Measurements from ENCODE around the gene RBM5. TPM values are rescaled to one million over a fixed set of nuclear protein-coding genes. Genes with fewer than 3 reads are reported as not detected.
A peak's percentile ranks its signal among the peaks of the same experiment; 100 is the strongest.

The RBM5 gene
- polyA plus RNA-seq, 2 of the 4 experiments (the other 2 are of a cell fraction), result 78.9 to 123 TPM

DNA sequence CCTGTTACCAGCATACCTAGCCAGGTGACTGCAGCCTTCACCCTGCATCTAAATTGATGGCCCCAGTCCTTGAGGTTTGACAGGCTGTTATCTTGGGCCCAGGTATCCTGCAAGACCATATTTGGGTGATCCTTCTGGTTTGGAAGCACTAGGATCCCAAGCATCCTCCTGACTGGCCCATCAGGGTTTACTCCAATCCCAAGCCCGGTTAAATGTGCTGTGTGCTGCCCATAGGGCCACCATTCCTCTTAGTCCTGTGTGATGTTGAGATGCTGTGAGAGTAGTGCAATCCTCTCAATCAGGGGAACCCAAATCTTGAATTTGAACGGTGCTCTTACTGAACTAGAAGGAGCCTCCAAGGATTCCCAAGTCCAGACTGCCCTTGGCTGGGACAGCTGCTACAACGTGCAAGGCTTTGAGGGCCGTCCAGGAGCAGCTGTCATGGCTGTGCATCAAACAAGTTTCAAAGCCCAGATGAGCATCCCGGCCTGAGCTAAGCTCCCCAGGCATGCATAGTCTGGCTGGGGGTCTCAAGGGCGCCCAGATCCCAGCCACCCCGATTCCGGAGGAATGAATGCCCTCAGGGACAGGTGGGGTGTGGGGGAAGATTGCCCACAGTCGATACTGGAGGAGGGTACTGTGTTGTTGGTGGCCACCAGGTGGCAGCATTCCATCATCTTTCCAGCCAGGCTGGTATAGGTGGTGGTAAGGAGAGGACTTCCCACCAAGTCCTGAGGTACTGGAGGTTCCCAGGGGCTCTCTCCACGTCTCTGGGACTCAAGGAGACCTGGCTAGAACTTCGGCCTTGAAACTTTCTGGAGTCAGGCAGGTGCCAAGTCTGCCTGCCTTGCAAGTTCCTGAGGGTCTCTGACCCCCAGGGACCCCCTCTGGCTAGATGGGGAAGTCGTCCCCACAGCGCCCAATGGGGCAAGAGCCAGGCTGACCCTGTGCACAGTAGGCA is 32.6 kb downstream of the RBM5 start:
- no peak overlapping the region for H3K27ac ChIP-seq
- POLR2A ChIA-PET, result no interaction called here
- CTCF ChIA-PET, result interaction anchor here (0.6 to 8.0 kb wide), 26 partner anchors 9 to 149 kb away, joined by 3 to 240 read pairs (median 6); partner anchors contain the start of genes GNAT1 and SLC38A3

DNA sequence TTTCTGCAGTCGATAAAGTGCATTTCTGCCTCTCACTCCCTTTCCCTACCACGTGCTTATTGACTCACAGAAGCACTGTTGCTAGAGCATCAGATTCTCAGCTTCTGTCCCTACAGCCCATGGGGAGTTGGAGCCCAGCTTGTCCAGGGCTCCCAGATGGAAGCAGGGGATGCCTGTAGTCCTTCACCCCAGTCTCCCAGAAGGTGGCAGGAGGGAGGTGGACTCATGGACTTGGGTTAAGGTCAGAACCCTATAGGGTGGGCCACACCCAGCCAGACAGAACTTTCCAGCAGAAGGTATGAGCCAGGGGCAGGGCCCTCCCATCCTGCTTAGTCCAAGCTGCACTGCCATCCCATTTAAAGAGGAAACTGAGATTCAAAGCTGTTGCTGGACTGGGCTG is 33.4 kb downstream of the RBM5 start:
- DNase-seq (ENCODE audit: low read depth in 1 of 2, low spot score in 1 of 2), result no peak
- Histone ChIP-seq H3K4me2 (no peak overlapping the region), H3K27ac (no peak overlapping the region), H3K9me3 (no peaks in the 10 kb centered on the region), H3K4me1 (peaks cover 22% of the 10 kb centered on the region), H3K4me3 (no peak overlapping the region)
- 67% methylated on average over 2 of the region's 2 CpGs for WGBS (ENCODE audit: missing lambda C conversion rate)
- FAIRE-seq, result no peak
- TF ChIP-seq, protein P1, sequence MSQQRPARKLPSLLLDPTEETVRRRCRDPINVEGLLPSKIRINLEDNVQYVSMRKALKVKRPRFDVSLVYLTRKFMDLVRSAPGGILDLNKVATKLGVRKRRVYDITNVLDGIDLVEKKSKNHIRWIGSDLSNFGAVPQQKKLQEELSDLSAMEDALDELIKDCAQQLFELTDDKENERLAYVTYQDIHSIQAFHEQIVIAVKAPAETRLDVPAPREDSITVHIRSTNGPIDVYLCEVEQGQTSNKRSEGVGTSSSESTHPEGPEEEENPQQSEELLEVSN (IDR thresholded peaks at IDR 0.05; ENCODE audit: borderline replicate concordance, low read depth), result no peak
- TF ChIP-seq EHF (CRISPR knock-in tag; IDR thresholded peaks at IDR 0.05) (no peak), MAFK (IDR thresholded peaks at IDR 0.05; ENCODE audit: partially characterized antibody) (no peak)
- TF ChIP-seq, protein P2, sequence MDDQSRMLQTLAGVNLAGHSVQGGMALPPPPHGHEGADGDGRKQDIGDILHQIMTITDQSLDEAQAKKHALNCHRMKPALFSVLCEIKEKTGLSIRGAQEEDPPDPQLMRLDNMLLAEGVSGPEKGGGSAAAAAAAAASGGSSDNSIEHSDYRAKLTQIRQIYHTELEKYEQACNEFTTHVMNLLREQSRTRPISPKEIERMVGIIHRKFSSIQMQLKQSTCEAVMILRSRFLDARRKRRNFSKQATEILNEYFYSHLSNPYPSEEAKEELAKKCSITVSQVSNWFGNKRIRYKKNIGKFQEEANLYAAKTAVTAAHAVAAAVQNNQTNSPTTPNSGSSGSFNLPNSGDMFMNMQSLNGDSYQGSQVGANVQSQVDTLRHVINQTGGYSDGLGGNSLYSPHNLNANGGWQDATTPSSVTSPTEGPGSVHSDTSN (IDR thresholded peaks at IDR 0.05), result no peak
- ChIA-PET POLR2A (no interaction called here), CTCF (interaction anchor here (0.7 to 8.0 kb wide), 17 partner anchors 10 to 112 kb away, joined by 3 to 240 read pairs (median 7); partner anchors contain the start of genes GNAT1 and SLC38A3)
- ATAC-seq, result peak; percentile 7 to 15; a peak in 4 of 6 replicates

More for the DNA sequence above, 32.6 kb downstream of the RBM5 start:
- DNase-seq (ENCODE audit: low read depth in 1 of 2, low spot score in 1 of 2) (peak; percentile 77 to 91), ATAC-seq (peak; percentile 78 to 91), FAIRE-seq (no peak)
- H3K4me3 ChIP-seq, result no peak overlapping the region
- WGBS (ENCODE audit: missing lambda C conversion rate), result 38% methylated on average over 12 of the region's 13 CpGs
- H3K9me3 ChIP-seq, result no peaks in the 10 kb centered on the region
- H3K4me1 ChIP-seq, result peaks cover 18% of the 10 kb centered on the region
- H3K4me2 ChIP-seq, result no peak overlapping the region
- TF ChIP-seq EHMT2 (IDR thresholded peaks at IDR 0.05; ENCODE audit: low read depth) (no peak), RAD21 (conservative IDR thresholded peaks at IDR 0.05 in 1 of 2, IDR thresholded peaks at IDR 0.05 in 1 of 2) (peak; percentile 83 to 90), SMC3 (IDR thresholded peaks at IDR 0.05) (peak; percentile 82), RFX5 (IDR thresholded peaks at IDR 0.05) (no peak), MAZ (IDR thresholded peaks at IDR 0.05; ENCODE audit: borderline replicate concordance, low read depth, low read length) (no peak)
- TF ChIP-seq, protein P3, sequence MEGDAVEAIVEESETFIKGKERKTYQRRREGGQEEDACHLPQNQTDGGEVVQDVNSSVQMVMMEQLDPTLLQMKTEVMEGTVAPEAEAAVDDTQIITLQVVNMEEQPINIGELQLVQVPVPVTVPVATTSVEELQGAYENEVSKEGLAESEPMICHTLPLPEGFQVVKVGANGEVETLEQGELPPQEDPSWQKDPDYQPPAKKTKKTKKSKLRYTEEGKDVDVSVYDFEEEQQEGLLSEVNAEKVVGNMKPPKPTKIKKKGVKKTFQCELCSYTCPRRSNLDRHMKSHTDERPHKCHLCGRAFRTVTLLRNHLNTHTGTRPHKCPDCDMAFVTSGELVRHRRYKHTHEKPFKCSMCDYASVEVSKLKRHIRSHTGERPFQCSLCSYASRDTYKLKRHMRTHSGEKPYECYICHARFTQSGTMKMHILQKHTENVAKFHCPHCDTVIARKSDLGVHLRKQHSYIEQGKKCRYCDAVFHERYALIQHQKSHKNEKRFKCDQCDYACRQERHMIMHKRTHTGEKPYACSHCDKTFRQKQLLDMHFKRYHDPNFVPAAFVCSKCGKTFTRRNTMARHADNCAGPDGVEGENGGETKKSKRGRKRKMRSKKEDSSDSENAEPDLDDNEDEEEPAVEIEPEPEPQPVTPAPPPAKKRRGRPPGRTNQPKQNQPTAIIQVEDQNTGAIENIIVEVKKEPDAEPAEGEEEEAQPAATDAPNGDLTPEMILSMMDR (IDR thresholded peaks at IDR 0.05), result peak; percentile 74

DNA sequence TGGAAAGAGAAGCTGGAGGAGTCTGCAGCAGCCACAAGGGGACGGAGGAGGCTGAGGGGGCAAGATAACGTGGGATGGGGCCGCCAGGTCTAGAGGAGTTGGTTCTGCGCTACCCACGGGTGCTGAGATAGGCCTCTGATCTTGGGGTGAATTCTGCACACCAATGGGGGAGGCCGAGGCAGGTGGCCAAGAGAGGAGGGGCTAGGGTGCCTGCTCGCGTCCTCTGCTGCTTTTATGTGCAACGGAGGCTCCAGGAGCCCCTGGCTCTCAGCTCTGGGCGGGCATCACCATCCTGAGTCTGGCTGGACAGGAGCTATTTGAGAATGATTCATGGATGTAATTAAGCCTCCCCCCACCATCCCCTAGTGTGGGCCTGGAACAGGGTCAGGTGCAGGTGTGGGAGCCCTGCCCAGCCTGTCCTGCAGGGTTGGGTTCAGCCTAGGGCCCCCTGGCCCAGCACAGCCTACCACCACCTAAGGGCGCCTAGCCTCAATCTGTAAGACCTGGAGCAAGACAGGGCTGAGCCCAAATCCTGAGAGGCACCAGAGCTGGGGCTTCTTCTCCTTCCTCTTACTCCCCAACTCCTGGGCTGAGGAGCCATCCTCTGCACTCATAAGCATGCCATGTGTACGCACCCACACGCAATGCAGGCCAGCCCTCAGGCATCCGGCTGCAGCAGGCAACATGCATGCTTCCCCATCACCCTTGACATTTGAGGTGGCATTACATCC is 34.1 kb downstream of the RBM5 start:
- ChIA-PET POLR2A (no interaction called here), CTCF (interaction anchor here (0.6 to 8.0 kb wide), 15 partner anchors 10 to 111 kb away, joined by 3 to 240 read pairs (median 7); partner anchors contain the start of genes GNAT1 and SLC38A3)
- H3K9me3 ChIP-seq, result no peaks in the 10 kb centered on the region
- DNase-seq (ENCODE audit: low read depth in 1 of 2, low spot score in 1 of 2) (no peak), ATAC-seq (peak in 1 of 2 experiments; percentile 2; a peak in 3 of 6 replicates), FAIRE-seq (no peak)
- no peak overlapping the region for H3K4me3 ChIP-seq
- peaks cover 22% of the 10 kb centered on the region for H3K4me1 ChIP-seq
- H3K27ac ChIP-seq, result no peak overlapping the region
- H3K4me2 ChIP-seq, result no peak overlapping the region
- WGBS (ENCODE audit: missing lambda C conversion rate), result 81% methylated on average over 14 of the region's 14 CpGs
- no peak for TF ChIP-seq CHD2 (IDR thresholded peaks at IDR 0.05; ENCODE audit: low read length, partially characterized antibody)
- TF ChIP-seq POLR2AphosphoS2 (conservative IDR thresholded peaks at IDR 0.05; ENCODE audit: low read length), result no peak
- no peak for TF ChIP-seq CBX8 (IDR thresholded peaks at IDR 0.05)
- TF ChIP-seq, protein P1 (IDR thresholded peaks at IDR 0.05; ENCODE audit: borderline replicate concordance, low read depth), result no peak
- TF ChIP-seq, protein P4, sequence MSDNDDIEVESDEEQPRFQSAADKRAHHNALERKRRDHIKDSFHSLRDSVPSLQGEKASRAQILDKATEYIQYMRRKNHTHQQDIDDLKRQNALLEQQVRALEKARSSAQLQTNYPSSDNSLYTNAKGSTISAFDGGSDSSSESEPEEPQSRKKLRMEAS (IDR thresholded peaks at IDR 0.05), result no peak
- TF ChIP-seq FOSB (CRISPR knock-in tag; IDR thresholded peaks at IDR 0.05), result no peak
- TF ChIP-seq, protein P5, sequence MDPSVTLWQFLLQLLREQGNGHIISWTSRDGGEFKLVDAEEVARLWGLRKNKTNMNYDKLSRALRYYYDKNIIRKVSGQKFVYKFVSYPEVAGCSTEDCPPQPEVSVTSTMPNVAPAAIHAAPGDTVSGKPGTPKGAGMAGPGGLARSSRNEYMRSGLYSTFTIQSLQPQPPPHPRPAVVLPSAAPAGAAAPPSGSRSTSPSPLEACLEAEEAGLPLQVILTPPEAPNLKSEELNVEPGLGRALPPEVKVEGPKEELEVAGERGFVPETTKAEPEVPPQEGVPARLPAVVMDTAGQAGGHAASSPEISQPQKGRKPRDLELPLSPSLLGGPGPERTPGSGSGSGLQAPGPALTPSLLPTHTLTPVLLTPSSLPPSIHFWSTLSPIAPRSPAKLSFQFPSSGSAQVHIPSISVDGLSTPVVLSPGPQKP (IDR thresholded peaks at IDR 0.05; ENCODE audit: low read depth, low read length), result no peak
- TF ChIP-seq RAD21 (conservative IDR thresholded peaks at IDR 0.05 in 1 of 2, IDR thresholded peaks at IDR 0.05 in 1 of 2), result no peak
- TF ChIP-seq FOXS1 (CRISPR knock-in tag; IDR thresholded peaks at IDR 0.05), result no peak
- no peak for TF ChIP-seq MYC (IDR thresholded peaks at IDR 0.05; ENCODE audit: borderline replicate concordance, low read length)
- TF ChIP-seq KDM1A (IDR thresholded peaks at IDR 0.05; ENCODE audit: low read depth), result no peak
- TF ChIP-seq ZC3H11A (IDR thresholded peaks at IDR 0.05), result no peak
- TF ChIP-seq RARB (CRISPR knock-in tag; IDR thresholded peaks at IDR 0.05), result no peak
- TF ChIP-seq NPAS2 (CRISPR knock-in tag; IDR thresholded peaks at IDR 0.05; ENCODE audit: borderline replicate concordance), result no peak
- no peak for TF ChIP-seq KDM5A (IDR thresholded peaks at IDR 0.05)
- TF ChIP-seq HOXB13 (CRISPR knock-in tag; IDR thresholded peaks at IDR 0.05; ENCODE audit: low read depth), result no peak
